HFFc6 (cell line): ENCODE data around the gene HVCN1. TPM values are rescaled to one million over a fixed set of nuclear protein-coding genes. Genes with fewer than 3 reads are reported as not detected.
"Not testable (repeated sequence)": the region's sequence is repeated elsewhere in the genome, so short reads cannot be mapped to it uniquely, and the experiment has no call there.

Source experiments
- DNase-seq: peaks from one replicate; pipeline ENCODE4 v3.0.0-alpha.2; 2018
- H3K27ac Mint-ChIP-seq: 2 replicates; pipeline ENCODE4 v1.8.0; 2020; ENCODE audit warnings: mild to moderate bottlenecking, mixed read lengths
- H3K27me3 Mint-ChIP-seq: 2 replicates; pipeline ENCODE4 v1.8.0; 2021; ENCODE audit warnings: mild to moderate bottlenecking, moderate library complexity, mixed read lengths; ENCODE audit not compliant: insufficient read depth
- H3K36me3 Mint-ChIP-seq: 2 replicates; pipeline ENCODE4 v1.8.0; 2021; ENCODE audit warnings: low read depth, mixed read lengths
- H3K4me1 Mint-ChIP-seq: 2 replicates; pipeline ENCODE4 v1.8.0; 2020; ENCODE audit warnings: low read depth, mixed read lengths
- H3K4me3 Mint-ChIP-seq: 2 replicates; pipeline ENCODE4 v1.8.0; 2020; ENCODE audit warnings: mild to moderate bottlenecking, moderate library complexity, mixed read lengths
- H3K9me3 Mint-ChIP-seq: 2 replicates; pipeline ENCODE4 v1.8.0; 2020; ENCODE audit warnings: mild to moderate bottlenecking, mixed read lengths
- CTCF ChIP-seq: fragments of 200-600 bp; sonication (generic); IDR thresholded peaks from 2 replicates; pipeline ENCODE4 v1.5.0; 2021; ENCODE audit warnings: antibody characterized with exemption, mild to moderate bottlenecking
- total RNA-seq, 6 experiments: library from RNA; stranded (reverse); fragmentation: NEBNext Ultra II Directional; extraction: Animal tissue kit (Norgen Biotek cat#: 25700); gene quantifications; 2 replicates in 1 of 6; 3 replicates in 5 of 6; pipeline ENCODE4 v1.2.3, GENCODE V29; 2021

HVCN1 gene
- total RNA-seq, 6 experiments from 2014 or later = 0.09 to 0.71 (median 0.33) TPM; not detected in 1

- no peaks in the 10 kb centered on the region for H3K36me3 Mint-ChIP-seq
- no peaks in the 10 kb centered on the region for H3K4me1 Mint-ChIP-seq
- H3K27ac Mint-ChIP-seq = no peak overlapping the region
Observed at GRCh38 chr12:110657747-110658146, 31.2 kb downstream of the HVCN1 start.

GRCh38 chr12:110656071-110656655, 32.8 kb downstream of the HVCN1 start:
- Mint-ChIP-seq H3K4me3 (no peak overlapping the region), H3K27ac (no peak overlapping the region), H3K36me3 (no peaks in the 10 kb centered on the region), H3K9me3 (no peaks in the 10 kb centered on the region), H3K27me3 (peaks cover 22% of the 10 kb centered on the region), H3K4me1 (no peaks in the 10 kb centered on the region)
- TF ChIP-seq CTCF = no peak
- DNase-seq = no peak

More at GRCh38 chr12:110657747-110658146, 31.2 kb downstream of the HVCN1 start:
- TF ChIP-seq CTCF = no peak
- DNase-seq = no peak
- Mint-ChIP-seq H3K27me3 (peaks cover 27% of the 10 kb centered on the region), H3K4me3 (no peak overlapping the region), H3K9me3 (no peaks in the 10 kb centered on the region)

- H3K4me3 Mint-ChIP-seq, H3K9me3 Mint-ChIP-seq, H3K4me1 Mint-ChIP-seq, DNase-seq, H3K36me3 Mint-ChIP-seq, H3K27ac Mint-ChIP-seq: not testable (repeated sequence)
- peaks cover 16% of the 10 kb centered on the region for H3K27me3 Mint-ChIP-seq
Observed at GRCh38 chr12:110654238-110654637, 34.7 kb downstream of the HVCN1 start.

GRCh38 chr12:110649341-110649847, 39.5 kb downstream of the HVCN1 start:
- TF ChIP-seq CTCF = no peak
- H3K36me3 Mint-ChIP-seq = no peaks in the 10 kb centered on the region
- no peaks in the 10 kb centered on the region for H3K9me3 Mint-ChIP-seq
- H3K4me1 Mint-ChIP-seq = no peaks in the 10 kb centered on the region
- H3K27me3 Mint-ChIP-seq = no peaks in the 10 kb centered on the region; the same call in 1 of the 2 replicates
- H3K4me3 Mint-ChIP-seq = no peak overlapping the region
- no peak for DNase-seq
- H3K27ac Mint-ChIP-seq = no peak overlapping the region

- no peaks in the 10 kb centered on the region; the same call in 1 of the 2 replicates for H3K36me3 Mint-ChIP-seq
- peaks cover 6% of the 10 kb centered on the region; the same call in 1 of the 2 replicates for H3K4me1 Mint-ChIP-seq
- TF ChIP-seq CTCF = no peak
- no peaks in the 10 kb centered on the region; the same call in 1 of the 2 replicates for H3K27me3 Mint-ChIP-seq
- no peaks in the 10 kb centered on the region for H3K9me3 Mint-ChIP-seq
- DNase-seq = no peak
- H3K4me3 Mint-ChIP-seq = no peak overlapping the region
- no peak overlapping the region for H3K27ac Mint-ChIP-seq
Observed at GRCh38 chr12:110647631-110648040, 41.3 kb downstream of the HVCN1 start.

- Mint-ChIP-seq H3K27ac (no peak overlapping the region), H3K36me3 (peaks cover 5% of the 10 kb centered on the region), H3K9me3 (no peaks in the 10 kb centered on the region), H3K4me1 (peaks cover 37% of the 10 kb centered on the region), H3K4me3 (no peak overlapping the region), H3K27me3 (peaks cover 4% of the 10 kb centered on the region)
- TF ChIP-seq CTCF = no peak
- DNase-seq = no peak
Observed at GRCh38 chr12:110641521-110641920, 47.4 kb downstream of the HVCN1 start.
